HUES64 (cell line): ENCODE measurements around the gene ISYNA1. TPM values are rescaled to one million over a fixed set of nuclear protein-coding genes. Genes with fewer than 3 reads are reported as not detected.
A peak's percentile ranks its signal among the peaks of the same experiment; 100 is the strongest.

ENCODE experiments used
- H3K27ac ChIP-seq: 2 replicates; pipeline ENCODE4 v1.7.0; 2013; ENCODE audit warnings: low read depth, low read length, inconsistent platforms
- H3K27me3 ChIP-seq: 2 replicates; pipeline ENCODE4 v1.6.1; 2013; ENCODE audit warnings: mild to moderate bottlenecking, low read length; ENCODE audit not compliant: insufficient read depth
- H3K36me3 ChIP-seq: 2 replicates; pipeline ENCODE4 v1.6.1; 2013; ENCODE audit warnings: mild to moderate bottlenecking, low read length; ENCODE audit not compliant: insufficient read depth
- H3K4me1 ChIP-seq: 2 replicates; pipeline ENCODE4 v1.6.1; 2013; ENCODE audit warnings: mild to moderate bottlenecking, low read length, moderate library complexity; ENCODE audit not compliant: insufficient read depth
- H3K4me3 ChIP-seq: 2 replicates; pipeline ENCODE4 v1.5.1; 2013; ENCODE audit warnings: mild to moderate bottlenecking, low read length, moderate library complexity
- H3K9ac ChIP-seq: 2 replicates; pipeline ENCODE4 v1.6.1; 2013; ENCODE audit warnings: mild to moderate bottlenecking, low read depth, low read length
- H3K9me3 ChIP-seq: 2 replicates; pipeline ENCODE4 v1.6.1; 2013; ENCODE audit warnings: low read depth, low read length; ENCODE audit not compliant: insufficient read depth
- WGBS: fragments of 150-250, 120-280 bp; methylation state at CpG from one replicate; pipeline ENCODE4 v1.1.7; 2013; ENCODE audit warnings: missing lambda C conversion rate; 5-methylcytosine and 5-hydroxymethylcytosine counted together
- polyA plus RNA-seq, 2 experiments: library from polyadenylated mRNA; stranded (reverse); fragments of 50-300 nt; gene quantifications; one replicate each; pipeline ENCODE4 v1.2.3, GENCODE V29; 2013

Gene ISYNA1
- polyA plus RNA-seq (2013, experiment 1 of 2) = 136 TPM
- 178 TPM for polyA plus RNA-seq (2013, experiment 2 of 2)

- Histone ChIP-seq H3K9me3 (no peaks in the 10 kb centered on the region), H3K36me3 (peaks cover 20% of the 10 kb centered on the region), H3K27me3 (no peaks in the 10 kb centered on the region), H3K4me1 (peaks cover 28% of the 10 kb centered on the region), H3K9ac (peak within 1 kb of the TSS; percentile 72), H3K4me3 (peak within 1 kb of the TSS; percentile 85), H3K27ac (peak within 1 kb of the TSS; percentile 92)
- under 1% methylated on average over 94 of the region's 99 CpGs for WGBS
Observed at GRCh38 chr19:18437491-18438330, at the start of gene ISYNA1. ISYNA1 (minus strand) TSS chr19:18438133; CDS start chr19:18437979, 154 bp downstream.

GRCh38 chr19:18486746-18487145, 48.8 kb upstream of the ISYNA1 start:
- no peak overlapping the region for H3K4me3 ChIP-seq
- no peak overlapping the region for H3K9ac ChIP-seq
- no peaks in the 10 kb centered on the region for H3K36me3 ChIP-seq
- 95% methylated on average over 8 of the region's 8 CpGs for WGBS
- H3K4me1 ChIP-seq = 0 out of 2 replicates have a peak, but pooled peaks cover 4% of the 10 kb centered on the region
- no peak overlapping the region for H3K27ac ChIP-seq
- no peaks in the 10 kb centered on the region for H3K27me3 ChIP-seq
- H3K9me3 ChIP-seq = no peaks in the 10 kb centered on the region

GRCh38 chr19:18484992-18485391, 47.1 kb upstream of the ISYNA1 start:
- WGBS = 89% methylated on average over 5 of the region's 5 CpGs
- H3K27me3 ChIP-seq = no peaks in the 10 kb centered on the region
- no peaks in the 10 kb centered on the region for H3K9me3 ChIP-seq
- no peak overlapping the region for H3K9ac ChIP-seq
- H3K4me1 ChIP-seq = 0 out of 2 replicates have a peak, but pooled peaks cover 4% of the 10 kb centered on the region
- H3K36me3 ChIP-seq = no peaks in the 10 kb centered on the region
- no peak overlapping the region for H3K4me3 ChIP-seq
- H3K27ac ChIP-seq = no peak overlapping the region

GRCh38 chr19:18483119-18483890, 45.4 kb upstream of the ISYNA1 start:
- 91% methylated on average over 12 of the region's 12 CpGs for WGBS
- Histone ChIP-seq H3K9ac (no peak overlapping the region), H3K4me1 (0 out of 2 replicates have a peak, but pooled peaks cover 9% of the 10 kb centered on the region), H3K4me3 (no peak overlapping the region), H3K27me3 (no peaks in the 10 kb centered on the region), H3K27ac (no peak overlapping the region), H3K36me3 (no peaks in the 10 kb centered on the region), H3K9me3 (no peaks in the 10 kb centered on the region)

- 94% methylated on average over 12 of the region's 12 CpGs for WGBS
- no peaks in the 10 kb centered on the region for H3K36me3 ChIP-seq
- H3K27me3 ChIP-seq = no peaks in the 10 kb centered on the region
- H3K9me3 ChIP-seq = no peaks in the 10 kb centered on the region
- no peak overlapping the region for H3K27ac ChIP-seq
- H3K9ac ChIP-seq = no peak overlapping the region
- H3K4me3 ChIP-seq = no peak overlapping the region
- 0 out of 2 replicates have a peak, but pooled peaks cover 8% of the 10 kb centered on the region for H3K4me1 ChIP-seq
Observed at GRCh38 chr19:18481505-18482222, 43.7 kb upstream of the ISYNA1 start.

- Histone ChIP-seq H3K4me1 (0 out of 2 replicates have a peak, but pooled peaks cover 5% of the 10 kb centered on the region), H3K36me3 (no peaks in the 10 kb centered on the region), H3K27me3 (no peaks in the 10 kb centered on the region), H3K27ac (no peak overlapping the region), H3K9me3 (no peaks in the 10 kb centered on the region), H3K9ac (no peak overlapping the region), H3K4me3 (no peak overlapping the region)
- WGBS = 94% methylated on average over 13 of the region's 13 CpGs
Observed at GRCh38 chr19:18480006-18480691, 42.2 kb upstream of the ISYNA1 start.

- Histone ChIP-seq H3K27me3 (no peaks in the 10 kb centered on the region), H3K9ac (0 out of 2 replicates have a peak overlapping the region, but pooled peaks have one; percentile 9), H3K36me3 (no peaks in the 10 kb centered on the region), H3K4me1 (0 out of 2 replicates have a peak, but pooled peaks cover 5% of the 10 kb centered on the region), H3K4me3 (no peak overlapping the region), H3K9me3 (no peaks in the 10 kb centered on the region), H3K27ac (no peak overlapping the region)
- 85% methylated on average over 16 of the region's 17 CpGs for WGBS
Observed at GRCh38 chr19:18478545-18479311, 40.8 kb upstream of the ISYNA1 start.

GRCh38 chr19:18477974-18478373, 40.0 kb upstream of the ISYNA1 start:
- WGBS = 87% methylated on average over 8 of the region's 8 CpGs
- Histone ChIP-seq H3K9me3 (no peaks in the 10 kb centered on the region), H3K9ac (no peak overlapping the region), H3K36me3 (no peaks in the 10 kb centered on the region), H3K27ac (no peak overlapping the region), H3K27me3 (no peaks in the 10 kb centered on the region), H3K4me3 (no peak overlapping the region), H3K4me1 (0 out of 2 replicates have a peak, but pooled peaks cover 5% of the 10 kb centered on the region)

- Histone ChIP-seq H3K9ac (no peak overlapping the region), H3K36me3 (no peaks in the 10 kb centered on the region), H3K27ac (no peak overlapping the region), H3K4me1 (0 out of 2 replicates have a peak, but pooled peaks cover 5% of the 10 kb centered on the region), H3K4me3 (no peak overlapping the region), H3K27me3 (no peaks in the 10 kb centered on the region), H3K9me3 (no peaks in the 10 kb centered on the region)
- 85% methylated on average over 24 of the region's 24 CpGs for WGBS
Observed at GRCh38 chr19:18477042-18477779, 39.3 kb upstream of the ISYNA1 start.
